ENCODE measurements around the gene CFDP1.

The CFDP1 gene

GRCh38 chr16:75382611-75383010 lies 50.7 kb downstream of the CFDP1 start:
- no peak for TF ChIP-seq CTCF (IDR thresholded peaks at IDR 0.05; ENCODE audit: control insufficient read depth, insufficient read depth, low read depth, low read length, missing control alignments)
- no peak overlapping the region for H3K4me3 ChIP-seq (ENCODE audit: control insufficient read depth, low read depth, low read length)

GRCh38 chr16:75380870-75381269 lies 52.4 kb downstream of the CFDP1 start:
- TF ChIP-seq CTCF (IDR thresholded peaks at IDR 0.05; ENCODE audit: control insufficient read depth, insufficient read depth, low read depth, low read length, missing control alignments): no peak
- H3K4me3 ChIP-seq (ENCODE audit: control insufficient read depth, low read depth, low read length): no peak overlapping the region
- no peak for DNase-seq (ENCODE audit: low read depth)

More at GRCh38 chr16:75382611-75383010, 50.7 kb downstream of the CFDP1 start:
- no peak for DNase-seq (ENCODE audit: low read depth)

- H3K4me3 ChIP-seq (ENCODE audit: control insufficient read depth, low read depth, low read length): no peak overlapping the region
- no peak for DNase-seq (ENCODE audit: low read depth)
- no peak for TF ChIP-seq CTCF (IDR thresholded peaks at IDR 0.05; ENCODE audit: control insufficient read depth, insufficient read depth, low read depth, low read length, missing control alignments)
Measured at GRCh38 chr16:75379911-75380847, 53.1 kb downstream of the CFDP1 start.

GRCh38 chr16:75379339-75379738 lies 54.0 kb downstream of the CFDP1 start:
- H3K4me3 ChIP-seq (ENCODE audit: control insufficient read depth, low read depth, low read length): no peak overlapping the region
- no peak for TF ChIP-seq CTCF (IDR thresholded peaks at IDR 0.05; ENCODE audit: control insufficient read depth, insufficient read depth, low read depth, low read length, missing control alignments)
- no peak for DNase-seq (ENCODE audit: low read depth)

- no peak for TF ChIP-seq CTCF (IDR thresholded peaks at IDR 0.05; ENCODE audit: control insufficient read depth, insufficient read depth, low read depth, low read length, missing control alignments)
- no peak overlapping the region for H3K4me3 ChIP-seq (ENCODE audit: control insufficient read depth, low read depth, low read length)
- no peak for DNase-seq (ENCODE audit: low read depth)
Measured at GRCh38 chr16:75378616-75379015, 54.7 kb downstream of the CFDP1 start.

GRCh38 chr16:75377729-75378386 lies 55.4 kb downstream of the CFDP1 start:
- H3K4me3 ChIP-seq (ENCODE audit: control insufficient read depth, low read depth, low read length): no peak overlapping the region
- peak; percentile 98 for DNase-seq (ENCODE audit: low read depth)
- no peak for TF ChIP-seq CTCF (IDR thresholded peaks at IDR 0.05; ENCODE audit: control insufficient read depth, insufficient read depth, low read depth, low read length, missing control alignments)
